Measurements from ENCODE around the gene IL4R. TPM values are rescaled to one million over a fixed set of nuclear protein-coding genes. Genes with fewer than 3 reads are reported as not detected.

The IL4R gene
- total and polyA plus RNA-seq, 2 donors (not counting 1 experiment from before 2014, with no cell fraction given): 17.1 to 23.6 TPM

DNA sequence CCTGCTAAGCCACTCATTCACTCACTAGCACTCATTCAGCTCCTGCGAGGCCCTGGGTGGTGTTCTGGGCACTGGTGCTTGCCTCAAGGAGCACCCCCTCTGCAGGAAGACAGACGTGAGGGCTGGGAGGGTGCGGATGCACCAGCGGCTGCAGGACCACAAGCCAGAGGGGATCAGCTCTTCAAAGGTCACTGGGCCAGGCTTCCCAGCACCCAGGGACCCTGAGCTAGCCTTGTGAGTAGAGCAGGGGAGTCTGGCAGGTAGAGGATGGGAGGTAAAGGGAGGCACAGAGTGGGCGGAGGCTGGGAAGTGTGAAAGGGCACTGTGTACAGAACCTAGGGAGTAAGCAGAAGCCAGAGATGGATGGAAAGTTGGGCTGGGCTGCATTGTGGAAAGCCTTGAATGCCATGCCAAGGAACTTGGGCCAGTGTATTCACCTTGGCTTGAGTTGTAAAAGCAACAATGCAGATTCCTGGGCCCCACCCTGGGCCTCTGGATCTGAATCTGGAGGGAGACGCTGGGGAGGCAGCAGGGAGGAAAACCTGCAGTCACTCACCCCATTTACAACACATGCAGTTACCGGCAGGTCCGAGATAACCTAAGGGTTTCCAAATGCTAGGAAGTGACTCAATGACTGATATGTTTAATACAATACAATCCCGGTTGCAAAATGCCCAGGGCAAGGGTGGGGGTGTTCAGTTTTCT is 1.7 kb downstream of the IL4R start:
- peaks cover 10% of the 10 kb centered on the region for H3K4me1 ChIP-seq (ENCODE audit: control insufficient read depth, extremely low read depth, insufficient read depth, low read length)
- H3K36me3 ChIP-seq (ENCODE audit: control insufficient read depth, insufficient read depth, low read length): no peaks in the 10 kb centered on the region
- peak; percentile 36 to 63 for DNase-seq (ENCODE audit: low read depth in 2 of 2)
- no peaks in the 10 kb centered on the region for H3K9me3 ChIP-seq (ENCODE audit: control insufficient read depth, insufficient read depth, low read depth, low read length)
- no peak overlapping the region for H2AFZ ChIP-seq (ENCODE audit: low read length)
- H3K27me3 ChIP-seq (ENCODE audit: control insufficient read depth, insufficient read depth, low read length): no peaks in the 10 kb centered on the region
- peak overlapping the region; percentile 84 for H3K4me2 ChIP-seq (ENCODE audit: extremely low read depth, insufficient read depth, low read length)
- H3K9ac ChIP-seq (ENCODE audit: insufficient read depth, low read length): peak overlapping the region; percentile 49
- peaks cover 41% of the 10 kb centered on the region for H3K79me2 ChIP-seq (ENCODE audit: control insufficient read depth, insufficient read depth, low read length)
- H3K4me3 ChIP-seq (replicated peaks in 1 of 4; ENCODE audit: control extremely low read depth in 1 of 4, insufficient read depth in 1 of 4, low read depth in 3 of 4, low read length in 4 of 4): peak overlapping the region in 3 of 4 experiments; percentile 12 to 84 (median 14)
- no peaks in the 10 kb centered on the region for H4K20me1 ChIP-seq (ENCODE audit: control insufficient read depth, extremely low read depth, insufficient read depth, low read length)
- TF ChIP-seq EZH2 (IDR thresholded peaks at IDR 0.05; ENCODE audit: low read length, missing control alignments): no peak
- TF ChIP-seq, protein P1, sequence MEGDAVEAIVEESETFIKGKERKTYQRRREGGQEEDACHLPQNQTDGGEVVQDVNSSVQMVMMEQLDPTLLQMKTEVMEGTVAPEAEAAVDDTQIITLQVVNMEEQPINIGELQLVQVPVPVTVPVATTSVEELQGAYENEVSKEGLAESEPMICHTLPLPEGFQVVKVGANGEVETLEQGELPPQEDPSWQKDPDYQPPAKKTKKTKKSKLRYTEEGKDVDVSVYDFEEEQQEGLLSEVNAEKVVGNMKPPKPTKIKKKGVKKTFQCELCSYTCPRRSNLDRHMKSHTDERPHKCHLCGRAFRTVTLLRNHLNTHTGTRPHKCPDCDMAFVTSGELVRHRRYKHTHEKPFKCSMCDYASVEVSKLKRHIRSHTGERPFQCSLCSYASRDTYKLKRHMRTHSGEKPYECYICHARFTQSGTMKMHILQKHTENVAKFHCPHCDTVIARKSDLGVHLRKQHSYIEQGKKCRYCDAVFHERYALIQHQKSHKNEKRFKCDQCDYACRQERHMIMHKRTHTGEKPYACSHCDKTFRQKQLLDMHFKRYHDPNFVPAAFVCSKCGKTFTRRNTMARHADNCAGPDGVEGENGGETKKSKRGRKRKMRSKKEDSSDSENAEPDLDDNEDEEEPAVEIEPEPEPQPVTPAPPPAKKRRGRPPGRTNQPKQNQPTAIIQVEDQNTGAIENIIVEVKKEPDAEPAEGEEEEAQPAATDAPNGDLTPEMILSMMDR (conservative IDR thresholded peaks at IDR 0.05 in 1 of 2, IDR thresholded peaks at IDR 0.05 in 1 of 2; ENCODE audit: low read depth in 1 of 2, low read length in 2 of 2): no peak
- H3K27ac ChIP-seq (ENCODE audit: insufficient read depth, low read length): peak overlapping the region; percentile 93

DNA sequence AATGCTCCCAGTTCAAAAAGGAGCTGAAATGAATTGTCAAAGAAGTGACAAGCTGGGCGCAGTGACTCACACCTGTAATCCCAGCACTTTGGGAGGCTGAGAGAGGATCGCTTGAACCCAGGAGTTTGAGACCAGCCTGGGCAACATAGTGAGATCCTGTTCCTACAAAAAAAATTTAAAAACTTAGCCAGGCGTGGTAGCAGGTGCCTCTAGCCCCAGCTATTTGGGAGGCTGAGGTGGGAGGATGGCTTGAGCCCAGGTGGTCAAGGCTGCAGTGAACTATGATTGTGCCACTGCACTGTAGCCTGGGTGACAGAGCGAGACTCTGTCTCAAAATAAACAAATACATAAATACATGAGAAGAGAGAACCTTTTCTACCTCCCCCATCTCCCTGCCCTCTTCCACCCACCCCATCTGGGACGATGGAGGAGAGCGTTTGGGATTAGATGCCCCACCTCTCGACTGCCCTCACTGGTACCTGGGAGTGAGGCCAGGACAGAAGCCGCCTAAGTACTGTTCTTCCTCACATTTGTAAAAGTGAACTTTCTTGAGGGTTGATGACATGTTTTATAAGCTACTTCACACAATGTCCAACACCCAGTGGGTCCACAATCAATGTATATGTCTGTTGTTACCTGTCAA is 2.4 kb downstream of the IL4R start:
- Histone ChIP-seq H3K9ac (ENCODE audit: insufficient read depth, low read length) (no peak overlapping the region), H3K4me2 (ENCODE audit: extremely low read depth, insufficient read depth, low read length) (no peak overlapping the region)

DNA sequence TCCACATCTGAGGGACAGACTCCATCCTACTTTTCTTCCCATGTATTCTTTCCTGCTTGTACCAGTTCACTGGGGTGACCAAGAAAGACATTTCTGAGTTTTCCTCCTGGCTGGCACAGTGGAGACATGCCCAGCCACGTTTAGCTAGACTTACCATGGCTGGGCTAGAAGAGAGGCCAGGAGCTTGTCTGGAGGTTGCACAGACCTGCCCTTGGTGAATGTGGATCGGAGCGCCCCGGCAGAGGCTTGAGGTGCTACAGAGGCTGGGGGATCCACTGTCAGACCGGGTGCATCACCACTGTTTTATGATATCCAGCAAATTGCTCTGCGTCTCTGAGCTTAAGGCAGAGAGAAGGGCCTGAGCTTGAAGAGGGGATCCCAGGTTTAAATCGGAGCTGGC is 3.5 kb downstream of the IL4R start:
- no peaks in the 10 kb centered on the region for H3K9me3 ChIP-seq (ENCODE audit: control insufficient read depth, insufficient read depth, low read depth, low read length)
- H3K9ac ChIP-seq (ENCODE audit: insufficient read depth, low read length): no peak overlapping the region
- no peak overlapping the region for H2AFZ ChIP-seq (ENCODE audit: low read length)
- no peaks in the 10 kb centered on the region for H4K20me1 ChIP-seq (ENCODE audit: control insufficient read depth, extremely low read depth, insufficient read depth, low read length)
- H3K36me3 ChIP-seq (ENCODE audit: control insufficient read depth, insufficient read depth, low read length): no peaks in the 10 kb centered on the region
- DNase-seq (ENCODE audit: low read depth in 2 of 2): no peak
- peaks cover 50% of the 10 kb centered on the region for H3K79me2 ChIP-seq (ENCODE audit: control insufficient read depth, insufficient read depth, low read length)
- TF ChIP-seq, protein P1 (conservative IDR thresholded peaks at IDR 0.05 in 1 of 2, IDR thresholded peaks at IDR 0.05 in 1 of 2; ENCODE audit: low read depth in 1 of 2, low read length in 2 of 2): no peak
- TF ChIP-seq EZH2 (IDR thresholded peaks at IDR 0.05; ENCODE audit: low read length, missing control alignments): no peak
- H3K27ac ChIP-seq (ENCODE audit: insufficient read depth, low read length): no peak overlapping the region
- H3K27me3 ChIP-seq (ENCODE audit: control insufficient read depth, insufficient read depth, low read length): no peaks in the 10 kb centered on the region
- H3K4me3 ChIP-seq (replicated peaks in 1 of 4; ENCODE audit: control extremely low read depth in 1 of 4, insufficient read depth in 1 of 4, low read depth in 3 of 4, low read length in 4 of 4): no peak overlapping the region
- H3K4me1 ChIP-seq (ENCODE audit: control insufficient read depth, extremely low read depth, insufficient read depth, low read length): peaks cover 10% of the 10 kb centered on the region
- H3K4me2 ChIP-seq (ENCODE audit: extremely low read depth, insufficient read depth, low read length): no peak overlapping the region

More for the DNA sequence above, 2.4 kb downstream of the IL4R start:
- no peak for DNase-seq (ENCODE audit: low read depth in 2 of 2)
- no peak overlapping the region for H3K27ac ChIP-seq (ENCODE audit: insufficient read depth, low read length)
- H3K36me3 ChIP-seq (ENCODE audit: control insufficient read depth, insufficient read depth, low read length): no peaks in the 10 kb centered on the region
- no peak overlapping the region for H2AFZ ChIP-seq (ENCODE audit: low read length)
- TF ChIP-seq EZH2 (IDR thresholded peaks at IDR 0.05; ENCODE audit: low read length, missing control alignments): no peak
- TF ChIP-seq, protein P1 (conservative IDR thresholded peaks at IDR 0.05 in 1 of 2, IDR thresholded peaks at IDR 0.05 in 1 of 2; ENCODE audit: low read depth in 1 of 2, low read length in 2 of 2): no peak
- H4K20me1 ChIP-seq (ENCODE audit: control insufficient read depth, extremely low read depth, insufficient read depth, low read length): no peaks in the 10 kb centered on the region
- H3K4me1 ChIP-seq (ENCODE audit: control insufficient read depth, extremely low read depth, insufficient read depth, low read length): peaks cover 10% of the 10 kb centered on the region
- no peaks in the 10 kb centered on the region for H3K9me3 ChIP-seq (ENCODE audit: control insufficient read depth, insufficient read depth, low read depth, low read length)
- H3K79me2 ChIP-seq (ENCODE audit: control insufficient read depth, insufficient read depth, low read length): peaks cover 44% of the 10 kb centered on the region
- H3K4me3 ChIP-seq (replicated peaks in 1 of 4; ENCODE audit: control extremely low read depth in 1 of 4, insufficient read depth in 1 of 4, low read depth in 3 of 4, low read length in 4 of 4): peak overlapping the region in 1 of 4 experiments; percentile 84
- no peaks in the 10 kb centered on the region for H3K27me3 ChIP-seq (ENCODE audit: control insufficient read depth, insufficient read depth, low read length)

Measured in fibroblast of lung (primary cell).